ENCODE measurements around the gene PLXNA4.

PLXNA4 gene

DNA sequence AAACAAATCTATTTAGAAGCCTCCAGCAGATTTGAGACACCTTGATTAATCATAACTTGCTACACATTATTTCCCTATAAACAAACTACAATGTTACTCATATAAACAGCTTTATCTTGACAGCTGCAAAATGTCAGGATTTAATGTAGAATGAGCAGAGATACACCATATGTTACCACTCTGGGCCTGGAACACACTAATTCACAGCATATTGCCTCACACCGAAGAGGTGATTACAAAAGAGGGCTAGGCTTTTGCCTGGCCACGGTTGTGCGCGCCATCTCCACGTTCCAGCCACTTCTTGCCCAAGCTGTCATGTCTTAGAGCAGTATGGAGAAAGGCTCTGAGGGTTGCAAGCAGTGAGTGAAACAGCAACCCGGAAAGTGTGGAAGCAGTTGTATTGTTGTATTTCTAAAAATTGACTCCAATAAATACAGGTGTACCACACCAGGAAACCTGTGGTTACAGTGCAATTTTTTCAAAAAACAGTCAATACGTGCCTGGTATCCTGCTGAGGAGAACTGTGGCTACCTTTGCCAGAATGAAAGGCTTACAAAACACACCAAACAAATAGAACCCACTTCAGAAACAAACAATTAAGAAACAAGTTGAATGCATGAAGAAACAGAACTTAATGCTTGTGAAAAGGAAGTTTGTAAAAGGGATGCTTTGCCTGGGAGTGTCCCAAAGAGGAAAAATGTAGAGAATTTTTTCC, 498.1 kb downstream of the PLXNA4 start:
- DNase-seq (ENCODE audit: low read depth in 1 of 2, low spot score in 1 of 2): no peak

DNA sequence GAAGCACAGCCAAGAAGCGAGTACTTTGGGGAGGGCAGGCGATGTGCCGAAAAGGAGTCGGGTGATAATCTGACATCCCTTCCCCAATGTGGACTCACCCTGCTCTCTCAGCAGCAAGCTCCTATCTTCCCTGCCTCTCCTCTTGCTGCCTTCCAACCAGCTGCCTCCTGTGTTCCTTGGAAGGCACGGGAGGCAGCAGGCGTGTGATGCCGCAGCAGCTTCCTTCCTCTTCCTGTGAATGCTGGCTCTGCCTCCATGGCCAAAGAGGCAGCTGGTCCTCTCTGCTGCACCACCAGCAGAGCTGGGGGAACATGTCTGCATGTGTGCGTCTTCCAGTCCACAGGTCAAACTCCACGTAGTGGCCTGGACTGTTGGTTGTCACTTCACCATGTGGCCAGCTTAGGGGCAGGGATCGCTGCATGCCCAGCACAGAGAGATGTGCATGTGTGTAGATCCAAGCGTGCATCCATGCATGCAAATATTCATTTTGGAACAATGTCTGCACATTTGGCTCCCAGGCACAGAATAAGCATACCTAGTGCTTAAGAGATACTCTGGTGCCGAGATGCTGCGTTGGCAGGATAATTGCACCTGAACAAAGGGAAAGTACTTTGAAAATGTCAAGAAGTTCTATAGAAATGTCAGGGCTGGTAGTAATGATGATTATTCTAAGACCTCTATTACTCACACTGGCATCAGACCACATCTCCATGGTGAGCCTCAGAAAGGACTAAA, 499.8 kb downstream of the PLXNA4 start:
- no peak for DNase-seq (ENCODE audit: low read depth in 1 of 2, low spot score in 1 of 2)

GRCh38 chr7:132075515-132075914, 500.8 kb downstream of the PLXNA4 start:
- no peak for DNase-seq (ENCODE audit: low read depth in 1 of 2, low spot score in 1 of 2)

- DNase-seq (ENCODE audit: low read depth in 1 of 2, low spot score in 1 of 2): no peak
Measured at GRCh38 chr7:132073920-132074589, 502.2 kb downstream of the PLXNA4 start.
